HCT116 (cell line): ENCODE results near the gene MUC15. TPM values are rescaled to one million over a fixed set of nuclear protein-coding genes. Genes with fewer than 3 reads are reported as not detected.

ENCODE experiments used
- ATAC-seq: fragments of 200-7000 bp; cut with Tn5 transposase; 2 replicates; pipeline ENCODE4 v1.9.1; 2020; ENCODE audit warnings: mild to moderate bottlenecking, moderate library complexity
- BruUV-seq: library from RNA; stranded (reverse); fragments of 400-500 nt; replicated peaks from 2 replicates; lab custom pipeline; 2021; lab: Mats Ljungman, UMichigan
- CTCF ChIA-PET: fragments of 300-600 bp; sonication (Branson Sonifier 250); formaldehyde crosslinking; loops from one replicate; lab custom pipeline; 2021; ENCODE audit warnings: antibody characterized with exemption; lab: Charles Lee
- POLR2A ChIA-PET: fragments of 300-600, 350-600 bp; sonication (Branson Sonifier 250); formaldehyde crosslinking; loops from one replicate; lab custom pipeline; 2021; ENCODE audit warnings: antibody characterized with exemption; lab: Charles Lee
- RAD21 ChIA-PET, 2 experiments: fragments of 300-600 bp; sonication (Branson Sonifier 250); formaldehyde crosslinking; loops; one replicate each; lab custom pipeline; 2023; ENCODE audit warnings: low total read pairs in 2 of 2; ENCODE audit not compliant: uncharacterized antibody in 2 of 2, unreplicated experiment in 2 of 2, low non-redundant PET in 1 of 2; lab: Charles Lee
- DNase-seq: peaks from one replicate; pipeline ENCODE4 v3.0.0-alpha.2; 2010; ENCODE audit warnings: low read depth, low spot score
- H2AFZ ChIP-seq: fragments of 200-600 bp; shearing (Covaris generic), sonication (generic); 2 replicates; pipeline ENCODE4 v1.6.1; 2017; ENCODE audit warnings: low read depth, mixed run types, mixed read lengths, antibody characterized with exemption, low read length; ENCODE audit not compliant: poor library complexity, severe bottlenecking
- H3K27ac ChIP-seq: 2 replicates; pipeline ENCODE4 v1.5.1; 2012; ENCODE audit warnings: low read depth, low read length
- H3K27me3 ChIP-seq: fragments of 200-600 bp; sonication (generic); 2 replicates; pipeline ENCODE4 v1.6.1; 2016; ENCODE audit warnings: mixed run types, low read length, mixed read lengths; ENCODE audit not compliant: insufficient read depth
- H3K36me3 ChIP-seq, 2 experiments: fragments of 200-500 bp in 1 of 2; fragments of 200-600 bp in 1 of 2; sonication (Bioruptor generic) in 1 of 2; sonication (generic) in 1 of 2; 2 replicates each; pipeline versions ENCODE4 v1.5.1 to v1.6.1; 2014 to 2016; ENCODE audit warnings: low read length in 2 of 2, inconsistent platforms in 1 of 2, mixed read lengths in 1 of 2, mixed run types in 1 of 2; ENCODE audit not compliant: insufficient read depth in 2 of 2, control insufficient read depth in 1 of 2
- H3K4me1 ChIP-seq, 2 experiments: fragments of 200-600 bp in 1 of 2; sonication (generic) in 1 of 2; 2 replicates each; pipeline versions ENCODE4 v1.5.1 to v1.6.1; 2012 to 2017; ENCODE audit warnings: low read length in 2 of 2, inconsistent platforms in 1 of 2, mild to moderate bottlenecking in 1 of 2, mixed read lengths in 1 of 2, mixed run types in 1 of 2, moderate library complexity in 1 of 2; ENCODE audit not compliant: insufficient read depth in 2 of 2, control insufficient read depth in 1 of 2
- H3K4me2 ChIP-seq: fragments of 200-600 bp; sonication (generic); 2 replicates; pipeline ENCODE4 v1.6.1; 2017; ENCODE audit warnings: mixed run types, low read length, mixed read lengths
- H3K4me3 ChIP-seq, 2 experiments: fragments of 200-600 bp in 1 of 2; sonication (generic) in 1 of 2; replicated peaks in 1 of 2; 2 replicates each; pipeline ENCODE4 v1.5.1; 2011 to 2016; ENCODE audit warnings: low read length in 2 of 2, control low read depth in 1 of 2, low read depth in 1 of 2, mild to moderate bottlenecking in 1 of 2, mixed read lengths in 1 of 2, mixed run types in 1 of 2
- H3K79me2 ChIP-seq: fragments of 200-600 bp; sonication (generic); 2 replicates; pipeline ENCODE4 v1.6.1; 2017; ENCODE audit warnings: mild to moderate bottlenecking, mixed run types, low read length, moderate library complexity, mixed read lengths; ENCODE audit not compliant: insufficient read depth
- H3K9ac ChIP-seq: fragments of 200-600 bp; sonication (generic); 2 replicates; pipeline ENCODE4 v1.6.1; 2016; ENCODE audit warnings: low read length, mixed read lengths
- H3K9me2 ChIP-seq: fragments of 200-600 bp; sonication (generic), shearing (Covaris generic); 2 replicates; pipeline ENCODE4 v1.6.1; 2017; ENCODE audit warnings: mixed run types, mild to moderate bottlenecking, moderate library complexity; ENCODE audit not compliant: insufficient read depth
- H3K9me3 ChIP-seq, 2 experiments: fragments of 200-500 bp in 1 of 2; fragments of 200-600 bp in 1 of 2; sonication (Bioruptor generic) in 1 of 2; sonication (generic) in 1 of 2; 2 replicates each; pipeline ENCODE4 v1.6.1; 2014 to 2017; ENCODE audit warnings: low read length in 2 of 2, mixed read lengths in 2 of 2, inconsistent platforms in 1 of 2, low read depth in 1 of 2, mild to moderate bottlenecking in 1 of 2, mixed run types in 1 of 2, moderate library complexity in 1 of 2; ENCODE audit not compliant: control insufficient read depth in 1 of 2, insufficient read depth in 1 of 2
- H4K20me1 ChIP-seq: fragments of 200-600 bp; sonication (generic), shearing (Covaris generic); 2 replicates; pipeline ENCODE4 v1.6.1; 2017; ENCODE audit warnings: mixed run types, mild to moderate bottlenecking, moderate library complexity; ENCODE audit not compliant: insufficient read depth
- CEBPB ChIP-seq: IDR thresholded peaks from 2 replicates; pipeline ENCODE4 v1.6.1; 2012; ENCODE audit warnings: low read depth
- EGR1 ChIP-seq: IDR thresholded peaks from 2 replicates; pipeline ENCODE4 v1.6.1; 2012; ENCODE audit warnings: low read depth
- ELF1 ChIP-seq: IDR thresholded peaks from 2 replicates; pipeline ENCODE4 v1.6.1; 2012; ENCODE audit warnings: low read depth, borderline replicate concordance
- EZH2 ChIP-seq: fragments of 200-600 bp; sonication (generic); IDR thresholded peaks from 2 replicates; pipeline ENCODE4 v1.6.1; 2017; ENCODE audit warnings: antibody characterized with exemption, mixed run types
- EZH2phosphoT487 ChIP-seq: fragments of 200-600 bp; IDR thresholded peaks from 2 replicates; pipeline ENCODE4 v1.6.1; 2018; ENCODE audit warnings: antibody characterized with exemption, borderline replicate concordance
- FOSL1 ChIP-seq: IDR thresholded peaks from 2 replicates; pipeline ENCODE4 v1.6.1; 2012; ENCODE audit warnings: low read depth
- JUND ChIP-seq: IDR thresholded peaks from 2 replicates; pipeline ENCODE4 v1.6.1; 2012
- POLR2AphosphoS5 ChIP-seq: IDR thresholded peaks from 2 replicates; pipeline ENCODE4 v1.6.1; 2011; ENCODE audit warnings: mild to moderate bottlenecking, low read depth, low read length, moderate library complexity
- RAD21 ChIP-seq: IDR thresholded peaks from 2 replicates; pipeline ENCODE4 v1.6.1; 2012; ENCODE audit warnings: low read depth, mild to moderate bottlenecking
- SIN3A ChIP-seq: IDR thresholded peaks from 2 replicates; pipeline ENCODE4 v1.6.1; 2012; ENCODE audit warnings: low read depth
- SP1 ChIP-seq: IDR thresholded peaks from 2 replicates; pipeline ENCODE4 v1.6.1; 2012; ENCODE audit warnings: low read depth
- SRF ChIP-seq: IDR thresholded peaks from 2 replicates; pipeline ENCODE4 v1.6.1; 2012; ENCODE audit warnings: low read depth
- TCF7L2 ChIP-seq: IDR thresholded peaks from 2 replicates; pipeline ENCODE4 v1.7.0; 2011; ENCODE audit warnings: borderline replicate concordance, inconsistent platforms; ENCODE audit not compliant: insufficient read depth, insufficient read length; ENCODE audit errors: extremely low read depth
- ZFX ChIP-seq: fragments of 450-650 bp; IDR thresholded peaks from 2 replicates; pipeline ENCODE4 v1.6.1; 2017
- ZNF274 ChIP-seq: fragments of 200-500 bp; sonication (Bioruptor generic); IDR thresholded peaks from 2 replicates; pipeline ENCODE4 v1.6.1; 2014; ENCODE audit warnings: mild to moderate bottlenecking, low read depth, low read length, inconsistent platforms
- intact Hi-C: fragments of 100-400 bp; cut with micrococcal nuclease; formaldehyde crosslinking; loops from 2 replicates; pipeline ENCODE4 v1.10.0; 2022
- total RNA-seq: library from RNA; stranded (reverse); gene quantifications from one replicate; pipeline ENCODE4 v1.2.1, GENCODE V29; 2021; ENCODE audit not compliant: unreplicated experiment
- TF ChIP-seq, protein P1 (sequence below): IDR thresholded peaks from 2 replicates; pipeline ENCODE4 v1.6.1; 2012
- TF ChIP-seq, protein P2 (sequence below): IDR thresholded peaks from 2 replicates; pipeline ENCODE4 v1.6.1; 2012
- TF ChIP-seq, protein P3 (sequence below): IDR thresholded peaks from 2 replicates; pipeline ENCODE4 v1.6.1; 2012; ENCODE audit warnings: low read depth
- TF ChIP-seq, protein P4 (sequence below), 3 experiments: fragments of 200-600 bp in 1 of 3; sonication (generic) in 1 of 3; IDR thresholded peaks in 2 of 3; conservative IDR thresholded peaks in 1 of 3; 2 replicates each; pipeline ENCODE4 v1.5.1; 2012 to 2017; ENCODE audit warnings: low read depth in 2 of 3, low read length in 2 of 3, antibody characterized with exemption in 1 of 3, borderline replicate concordance in 1 of 3, control low read depth in 1 of 3, mild to moderate bottlenecking in 1 of 3, mixed read lengths in 1 of 3, mixed run types in 1 of 3, moderate library complexity in 1 of 3; ENCODE audit not compliant: insufficient read depth in 1 of 3
- TF ChIP-seq, protein P5 (sequence below): IDR thresholded peaks from 2 replicates; pipeline ENCODE4 v1.6.1; 2011; ENCODE audit warnings: mild to moderate bottlenecking, low read length, moderate library complexity; ENCODE audit not compliant: insufficient replicate concordance; ENCODE audit errors: extremely low read depth

Gene MUC15
- total RNA-seq, 1 experiment from 2014 or later, result not detected

DNA sequence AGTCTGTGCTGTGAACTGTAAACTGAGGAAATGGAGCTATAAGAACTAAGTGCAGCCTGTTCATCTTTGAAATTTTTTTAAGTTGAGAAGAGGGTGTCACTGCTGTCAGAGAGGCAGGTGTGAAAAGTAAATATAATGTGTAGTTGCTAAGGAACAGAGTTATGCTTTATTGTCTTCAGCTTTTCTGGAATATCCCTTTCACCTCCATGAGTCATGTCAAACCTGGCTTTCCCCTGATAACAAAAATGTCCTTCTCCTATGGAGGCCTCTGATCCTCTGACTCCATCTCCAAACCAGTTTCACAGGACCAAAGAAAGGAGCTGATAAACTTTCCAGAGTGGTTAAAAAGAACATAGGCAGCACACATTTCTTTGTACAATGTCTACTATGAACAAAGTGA is 12.8 kb upstream of the MUC15 start:
- DNase-seq, result no peak
- ATAC-seq, result no peak
- H3K9ac ChIP-seq, result no peak overlapping the region
- no TSS peak for BruUV-seq
- H2AFZ ChIP-seq, result no peak overlapping the region
- RAD21 ChIA-PET, result no interaction called here
- no peaks in the 10 kb centered on the region for H3K27me3 ChIP-seq
- H3K4me2 ChIP-seq, result no peak overlapping the region
- no peak overlapping the region for H3K4me3 ChIP-seq
- POLR2A ChIA-PET, result no interaction called here
- no peaks in the 10 kb centered on the region for H3K79me2 ChIP-seq
- no peaks in the 10 kb centered on the region for H4K20me1 ChIP-seq
- intact Hi-C loops, result no loop called here
- peaks cover 10 to 16% of the 10 kb centered on the region in 2 experiments; a peak in 3 of 4 replicates for H3K9me3 ChIP-seq
- no peaks in the 10 kb centered on the region for H3K9me2 ChIP-seq
- CTCF ChIA-PET, result no interaction called here
- no peaks in the 10 kb centered on the region for H3K4me1 ChIP-seq
- H3K36me3 ChIP-seq, result no peaks in the 10 kb centered on the region
- H3K27ac ChIP-seq, result no peak overlapping the region
- TF ChIP-seq, protein P1, sequence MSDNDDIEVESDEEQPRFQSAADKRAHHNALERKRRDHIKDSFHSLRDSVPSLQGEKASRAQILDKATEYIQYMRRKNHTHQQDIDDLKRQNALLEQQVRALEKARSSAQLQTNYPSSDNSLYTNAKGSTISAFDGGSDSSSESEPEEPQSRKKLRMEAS, result no peak
- TF ChIP-seq POLR2AphosphoS5 (no peak), EGR1 (no peak), ELF1 (no peak), ZFX (no peak), EZH2phosphoT487 (no peak), SRF (no peak), JUND (no peak), FOSL1 (no peak), CEBPB (no peak), TCF7L2 (no peak), SP1 (no peak), SIN3A (no peak), RAD21 (no peak), ZNF274 (no peak), EZH2 (no peak)
- TF ChIP-seq, protein P2, sequence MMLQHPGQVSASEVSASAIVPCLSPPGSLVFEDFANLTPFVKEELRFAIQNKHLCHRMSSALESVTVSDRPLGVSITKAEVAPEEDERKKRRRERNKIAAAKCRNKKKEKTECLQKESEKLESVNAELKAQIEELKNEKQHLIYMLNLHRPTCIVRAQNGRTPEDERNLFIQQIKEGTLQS, result no peak
- TF ChIP-seq, protein P3, sequence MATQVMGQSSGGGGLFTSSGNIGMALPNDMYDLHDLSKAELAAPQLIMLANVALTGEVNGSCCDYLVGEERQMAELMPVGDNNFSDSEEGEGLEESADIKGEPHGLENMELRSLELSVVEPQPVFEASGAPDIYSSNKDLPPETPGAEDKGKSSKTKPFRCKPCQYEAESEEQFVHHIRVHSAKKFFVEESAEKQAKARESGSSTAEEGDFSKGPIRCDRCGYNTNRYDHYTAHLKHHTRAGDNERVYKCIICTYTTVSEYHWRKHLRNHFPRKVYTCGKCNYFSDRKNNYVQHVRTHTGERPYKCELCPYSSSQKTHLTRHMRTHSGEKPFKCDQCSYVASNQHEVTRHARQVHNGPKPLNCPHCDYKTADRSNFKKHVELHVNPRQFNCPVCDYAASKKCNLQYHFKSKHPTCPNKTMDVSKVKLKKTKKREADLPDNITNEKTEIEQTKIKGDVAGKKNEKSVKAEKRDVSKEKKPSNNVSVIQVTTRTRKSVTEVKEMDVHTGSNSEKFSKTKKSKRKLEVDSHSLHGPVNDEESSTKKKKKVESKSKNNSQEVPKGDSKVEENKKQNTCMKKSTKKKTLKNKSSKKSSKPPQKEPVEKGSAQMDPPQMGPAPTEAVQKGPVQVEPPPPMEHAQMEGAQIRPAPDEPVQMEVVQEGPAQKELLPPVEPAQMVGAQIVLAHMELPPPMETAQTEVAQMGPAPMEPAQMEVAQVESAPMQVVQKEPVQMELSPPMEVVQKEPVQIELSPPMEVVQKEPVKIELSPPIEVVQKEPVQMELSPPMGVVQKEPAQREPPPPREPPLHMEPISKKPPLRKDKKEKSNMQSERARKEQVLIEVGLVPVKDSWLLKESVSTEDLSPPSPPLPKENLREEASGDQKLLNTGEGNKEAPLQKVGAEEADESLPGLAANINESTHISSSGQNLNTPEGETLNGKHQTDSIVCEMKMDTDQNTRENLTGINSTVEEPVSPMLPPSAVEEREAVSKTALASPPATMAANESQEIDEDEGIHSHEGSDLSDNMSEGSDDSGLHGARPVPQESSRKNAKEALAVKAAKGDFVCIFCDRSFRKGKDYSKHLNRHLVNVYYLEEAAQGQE, result no peak
- TF ChIP-seq, protein P4, sequence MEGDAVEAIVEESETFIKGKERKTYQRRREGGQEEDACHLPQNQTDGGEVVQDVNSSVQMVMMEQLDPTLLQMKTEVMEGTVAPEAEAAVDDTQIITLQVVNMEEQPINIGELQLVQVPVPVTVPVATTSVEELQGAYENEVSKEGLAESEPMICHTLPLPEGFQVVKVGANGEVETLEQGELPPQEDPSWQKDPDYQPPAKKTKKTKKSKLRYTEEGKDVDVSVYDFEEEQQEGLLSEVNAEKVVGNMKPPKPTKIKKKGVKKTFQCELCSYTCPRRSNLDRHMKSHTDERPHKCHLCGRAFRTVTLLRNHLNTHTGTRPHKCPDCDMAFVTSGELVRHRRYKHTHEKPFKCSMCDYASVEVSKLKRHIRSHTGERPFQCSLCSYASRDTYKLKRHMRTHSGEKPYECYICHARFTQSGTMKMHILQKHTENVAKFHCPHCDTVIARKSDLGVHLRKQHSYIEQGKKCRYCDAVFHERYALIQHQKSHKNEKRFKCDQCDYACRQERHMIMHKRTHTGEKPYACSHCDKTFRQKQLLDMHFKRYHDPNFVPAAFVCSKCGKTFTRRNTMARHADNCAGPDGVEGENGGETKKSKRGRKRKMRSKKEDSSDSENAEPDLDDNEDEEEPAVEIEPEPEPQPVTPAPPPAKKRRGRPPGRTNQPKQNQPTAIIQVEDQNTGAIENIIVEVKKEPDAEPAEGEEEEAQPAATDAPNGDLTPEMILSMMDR (IDR thresholded peaks at IDR 0.05 in 2 of 3, conservative IDR thresholded peaks at IDR 0.05 in 1 of 3; ENCODE audit: borderline replicate concordance in 1 of 3, insufficient read depth in 1 of 3, low read depth in 2 of 3, low read length in 2 of 3), result no peak
- TF ChIP-seq, protein P5, sequence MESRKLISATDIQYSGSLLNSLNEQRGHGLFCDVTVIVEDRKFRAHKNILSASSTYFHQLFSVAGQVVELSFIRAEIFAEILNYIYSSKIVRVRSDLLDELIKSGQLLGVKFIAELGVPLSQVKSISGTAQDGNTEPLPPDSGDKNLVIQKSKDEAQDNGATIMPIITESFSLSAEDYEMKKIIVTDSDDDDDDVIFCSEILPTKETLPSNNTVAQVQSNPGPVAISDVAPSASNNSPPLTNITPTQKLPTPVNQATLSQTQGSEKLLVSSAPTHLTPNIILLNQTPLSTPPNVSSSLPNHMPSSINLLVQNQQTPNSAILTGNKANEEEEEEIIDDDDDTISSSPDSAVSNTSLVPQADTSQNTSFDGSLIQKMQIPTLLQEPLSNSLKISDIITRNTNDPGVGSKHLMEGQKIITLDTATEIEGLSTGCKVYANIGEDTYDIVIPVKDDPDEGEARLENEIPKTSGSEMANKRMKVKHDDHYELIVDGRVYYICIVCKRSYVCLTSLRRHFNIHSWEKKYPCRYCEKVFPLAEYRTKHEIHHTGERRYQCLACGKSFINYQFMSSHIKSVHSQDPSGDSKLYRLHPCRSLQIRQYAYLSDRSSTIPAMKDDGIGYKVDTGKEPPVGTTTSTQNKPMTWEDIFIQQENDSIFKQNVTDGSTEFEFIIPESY, result no peak
- TF ChIP-seq, all 23 proteins: peak for 0
